ENCODE results near the gene MORN4.
"Not testable (repeated sequence)": the region's sequence is repeated elsewhere in the genome, so short reads cannot be mapped to it uniquely, and the experiment has no call there.

MORN4 gene

DNA sequence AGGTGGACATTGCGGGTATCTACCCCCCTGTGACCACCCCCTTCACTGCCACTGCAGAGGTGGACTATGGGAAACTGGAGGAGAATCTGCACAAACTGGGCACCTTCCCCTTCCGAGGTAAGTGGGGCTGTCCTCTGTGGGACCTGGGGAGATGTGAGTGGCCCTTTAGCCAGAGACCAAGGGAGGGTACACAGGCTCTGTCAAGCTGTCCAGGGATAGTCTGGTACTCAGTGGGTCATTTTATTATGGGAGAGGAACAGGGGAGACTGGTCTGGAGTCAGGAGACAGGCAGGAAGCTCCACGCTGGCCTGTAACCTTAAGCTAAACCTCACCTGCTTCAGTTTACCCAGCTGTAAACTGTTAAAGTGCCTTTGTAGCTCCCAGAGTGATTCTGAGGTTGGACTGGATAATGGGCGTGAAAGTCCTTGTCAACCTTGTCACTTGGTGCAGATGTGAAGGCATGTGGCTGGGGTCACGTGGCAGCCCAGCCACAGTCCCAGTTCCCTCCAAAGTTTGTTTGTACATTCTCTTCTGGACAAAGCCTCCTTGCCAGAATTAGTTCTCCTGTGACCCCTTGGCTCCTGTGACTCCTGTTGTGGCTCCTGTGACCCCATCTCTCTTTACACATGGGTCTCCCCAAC is 48.4 kb downstream of the MORN4 start:
- H3K4me3 ChIP-seq (ENCODE audit: low read length) = no peak overlapping the region
- no peak overlapping the region for H3K27ac ChIP-seq (ENCODE audit: low read length)
- no CpG with 5 or more reads among the region's 5 CpGs for WGBS (ENCODE audit: insufficient coverage, insufficient read length)
- no peaks in the 10 kb centered on the region for H3K27me3 ChIP-seq (ENCODE audit: control insufficient read depth, insufficient read depth, low read length)
- no peaks in the 10 kb centered on the region; the same call in 1 of the 2 replicates for H3K36me3 ChIP-seq (ENCODE audit: control insufficient read depth, insufficient read depth, low read length)
- H3K9me3 ChIP-seq (ENCODE audit: control insufficient read depth, insufficient read depth, low read length) = no peaks in the 10 kb centered on the region
- no peak for DNase-seq (ENCODE audit: low read depth, low spot score)
- H3K4me1 ChIP-seq (ENCODE audit: control insufficient read depth, insufficient read depth, low read length) = peaks cover 1% of the 10 kb centered on the region; the same call in 1 of the 2 replicates

GRCh38 chr10:97584060-97584797 is 49.1 kb downstream of the MORN4 start, which contains the start of gene HOGA1:
TSS of gene HOGA1 (plus strand) at chr10:97584389. CDS start at chr10:97584704, 315 bp downstream.
- H3K4me3 ChIP-seq (ENCODE audit: low read length) = no peak within 1 kb of the TSS
- no peaks in the 10 kb centered on the region for H3K9me3 ChIP-seq (ENCODE audit: control insufficient read depth, insufficient read depth, low read length)
- no peaks in the 10 kb centered on the region for H3K27me3 ChIP-seq (ENCODE audit: control insufficient read depth, insufficient read depth, low read length)
- no peaks in the 10 kb centered on the region; the same call in 1 of the 2 replicates for H3K36me3 ChIP-seq (ENCODE audit: control insufficient read depth, insufficient read depth, low read length)
- H3K4me1 ChIP-seq (ENCODE audit: control insufficient read depth, insufficient read depth, low read length) = peaks cover 1% of the 10 kb centered on the region; the same call in 1 of the 2 replicates
- no CpG with 5 or more reads among the region's 5 CpGs for WGBS (ENCODE audit: insufficient coverage, insufficient read length)
- peak; percentile 37 for DNase-seq (ENCODE audit: low read depth, low spot score)
- no peak within 1 kb of the TSS for H3K27ac ChIP-seq (ENCODE audit: low read length)

GRCh38 chr10:97583476-97583875 is 49.8 kb downstream of the MORN4 start:
- no peak overlapping the region for H3K27ac ChIP-seq (ENCODE audit: low read length)
- H3K9me3 ChIP-seq (ENCODE audit: control insufficient read depth, insufficient read depth, low read length) = no peaks in the 10 kb centered on the region
- H3K27me3 ChIP-seq (ENCODE audit: control insufficient read depth, insufficient read depth, low read length) = no peaks in the 10 kb centered on the region
- no peak for DNase-seq (ENCODE audit: low read depth, low spot score)
- H3K36me3 ChIP-seq (ENCODE audit: control insufficient read depth, insufficient read depth, low read length) = no peaks in the 10 kb centered on the region; the same call in 1 of the 2 replicates
- peaks cover 1% of the 10 kb centered on the region; the same call in 1 of the 2 replicates for H3K4me1 ChIP-seq (ENCODE audit: control insufficient read depth, insufficient read depth, low read length)
- H3K4me3 ChIP-seq (ENCODE audit: low read length) = no peak overlapping the region
- no CpG with 5 or more reads among the region's 13 CpGs for WGBS (ENCODE audit: insufficient coverage, insufficient read length)

- Histone ChIP-seq H3K4me3 (ENCODE audit: low read length) (no peak overlapping the region; the same call in 1 of the 2 replicates), H3K27me3 (ENCODE audit: control insufficient read depth, insufficient read depth, low read length) (no peaks in the 10 kb centered on the region), H3K9me3 (ENCODE audit: control insufficient read depth, insufficient read depth, low read length) (no peaks in the 10 kb centered on the region), H3K27ac (ENCODE audit: low read length) (no peak overlapping the region), H3K4me1 (ENCODE audit: control insufficient read depth, insufficient read depth, low read length) (peaks cover 1% of the 10 kb centered on the region; the same call in 1 of the 2 replicates), H3K36me3 (ENCODE audit: control insufficient read depth, insufficient read depth, low read length) (no peaks in the 10 kb centered on the region; the same call in 1 of the 2 replicates)
- DNase-seq (ENCODE audit: low read depth, low spot score) = no peak
- no CpG with 5 or more reads among the region's 8 CpGs for WGBS (ENCODE audit: insufficient coverage, insufficient read length)
Observed at GRCh38 chr10:97582169-97582568, 51.1 kb downstream of the MORN4 start.

- no CpG with 5 or more reads among the region's 9 CpGs for WGBS (ENCODE audit: insufficient coverage, insufficient read length)
- Histone ChIP-seq H3K9me3 (ENCODE audit: control insufficient read depth, insufficient read depth, low read length) (no peaks in the 10 kb centered on the region), H3K4me1 (ENCODE audit: control insufficient read depth, insufficient read depth, low read length) (peaks cover 1% of the 10 kb centered on the region; the same call in 1 of the 2 replicates), H3K27me3 (ENCODE audit: control insufficient read depth, insufficient read depth, low read length) (no peaks in the 10 kb centered on the region), H3K4me3 (ENCODE audit: low read length) (no peak overlapping the region), H3K36me3 (ENCODE audit: control insufficient read depth, insufficient read depth, low read length) (no peaks in the 10 kb centered on the region; the same call in 1 of the 2 replicates), H3K27ac (ENCODE audit: low read length) (no peak overlapping the region)
- DNase-seq (ENCODE audit: low read depth, low spot score) = no peak
Observed at GRCh38 chr10:97580421-97581367, 52.6 kb downstream of the MORN4 start.

DNA sequence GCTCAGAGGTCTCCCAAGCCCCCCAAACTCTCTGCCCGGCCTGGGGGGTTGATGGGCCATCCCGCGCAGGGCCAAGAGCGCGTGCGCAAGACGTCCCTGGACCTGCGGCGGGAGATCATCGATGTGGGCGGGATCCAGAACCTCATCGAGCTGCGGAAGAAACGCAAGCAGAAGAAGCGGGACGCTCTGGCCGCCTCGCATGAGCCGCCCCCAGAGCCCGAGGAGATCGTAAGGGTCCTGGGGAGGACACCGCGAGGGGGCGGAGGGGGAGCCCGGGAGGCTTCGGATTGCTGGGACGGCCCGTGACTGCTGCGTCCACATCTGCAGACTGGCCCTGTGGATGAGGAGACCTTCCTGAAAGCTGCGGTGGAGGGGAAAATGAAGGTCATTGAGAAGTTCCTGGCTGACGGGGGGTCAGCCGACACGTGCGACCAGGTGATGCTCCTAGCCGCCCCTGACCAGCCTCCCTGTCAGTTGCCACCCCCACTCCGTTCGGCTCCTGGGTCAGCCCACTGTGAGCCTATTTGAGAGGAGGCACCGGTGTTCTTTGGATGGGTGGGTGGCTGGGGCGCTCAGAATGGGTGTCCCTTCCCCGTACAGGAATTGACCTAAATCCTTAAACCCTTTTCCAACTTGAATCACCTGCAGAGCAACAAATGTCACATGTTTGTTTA is 55.0 kb downstream of the MORN4 start:
- DNase-seq (ENCODE audit: low read depth, low spot score) = no peak
- no CpG with 5 or more reads among the region's 40 CpGs for WGBS (ENCODE audit: insufficient coverage, insufficient read length)

GRCh38 chr10:97577701-97578100 is 55.6 kb downstream of the MORN4 start:
- Histone ChIP-seq H3K4me1 (ENCODE audit: control insufficient read depth, insufficient read depth, low read length) (no peaks in the 10 kb centered on the region), H3K27ac (ENCODE audit: low read length) (no peak overlapping the region), H3K27me3 (ENCODE audit: control insufficient read depth, insufficient read depth, low read length) (no peaks in the 10 kb centered on the region), H3K4me3 (ENCODE audit: low read length) (no peak overlapping the region), H3K36me3 (ENCODE audit: control insufficient read depth, insufficient read depth, low read length) (no peaks in the 10 kb centered on the region; the same call in 1 of the 2 replicates), H3K9me3 (ENCODE audit: control insufficient read depth, insufficient read depth, low read length) (no peaks in the 10 kb centered on the region)
- no CpG with 5 or more reads among the region's 9 CpGs for WGBS (ENCODE audit: insufficient coverage, insufficient read length)
- no peak for DNase-seq (ENCODE audit: low read depth, low spot score)

More for the DNA sequence above, 55.0 kb downstream of the MORN4 start:
- H3K27me3 ChIP-seq (ENCODE audit: control insufficient read depth, insufficient read depth, low read length) = no peaks in the 10 kb centered on the region
- H3K4me3 ChIP-seq (ENCODE audit: low read length) = no peak overlapping the region
- H3K27ac ChIP-seq (ENCODE audit: low read length) = no peak overlapping the region
- H3K4me1 ChIP-seq (ENCODE audit: control insufficient read depth, insufficient read depth, low read length) = no peaks in the 10 kb centered on the region
- H3K36me3 ChIP-seq (ENCODE audit: control insufficient read depth, insufficient read depth, low read length) = no peaks in the 10 kb centered on the region; the same call in 1 of the 2 replicates
- H3K9me3 ChIP-seq (ENCODE audit: control insufficient read depth, insufficient read depth, low read length) = no peaks in the 10 kb centered on the region

GRCh38 chr10:97576487-97576886 is 56.8 kb downstream of the MORN4 start:
- not testable (repeated sequence) for H3K9me3 ChIP-seq (ENCODE audit: control insufficient read depth, insufficient read depth, low read length); H3K27me3 ChIP-seq (ENCODE audit: control insufficient read depth, insufficient read depth, low read length); H3K36me3 ChIP-seq (ENCODE audit: control insufficient read depth, insufficient read depth, low read length); H3K27ac ChIP-seq (ENCODE audit: low read length); H3K4me1 ChIP-seq (ENCODE audit: control insufficient read depth, insufficient read depth, low read length); H3K4me3 ChIP-seq (ENCODE audit: low read length); DNase-seq (ENCODE audit: low read depth, low spot score)
- WGBS (ENCODE audit: insufficient coverage, insufficient read length) = no CpG with 5 or more reads among the region's 5 CpGs

DNA sequence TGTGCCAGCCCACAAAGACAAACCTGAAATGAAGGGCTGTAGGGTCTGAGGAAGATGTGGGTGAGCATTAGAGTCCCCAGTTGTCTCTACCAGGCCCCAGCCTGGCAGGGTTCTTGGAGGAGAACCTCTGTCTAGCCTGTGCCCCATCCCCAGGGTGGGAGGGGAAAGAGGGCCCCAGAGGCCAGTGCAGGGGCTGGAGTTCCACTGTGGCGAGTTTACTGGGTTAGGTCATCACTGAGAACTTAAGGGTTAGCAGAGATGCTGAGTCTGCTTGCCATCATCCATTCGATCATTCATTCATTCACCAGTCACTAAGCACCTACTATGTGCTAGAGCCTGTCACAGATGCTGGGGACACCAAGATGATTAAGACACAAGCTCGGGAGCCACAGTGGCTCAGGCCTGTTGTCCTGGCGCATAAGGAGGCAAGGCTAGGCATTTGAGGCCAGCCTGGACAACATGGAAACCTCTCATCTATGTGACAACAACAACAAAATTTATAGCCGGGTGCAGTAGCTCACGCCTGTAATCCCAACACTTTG is 58.1 kb downstream of the MORN4 start:
- H3K4me1 ChIP-seq (ENCODE audit: control insufficient read depth, insufficient read depth, low read length) = no peaks in the 10 kb centered on the region
- WGBS (ENCODE audit: insufficient coverage, insufficient read length) = no CpG with 5 or more reads among the region's 6 CpGs
- no peak overlapping the region for H3K27ac ChIP-seq (ENCODE audit: low read length)

More for the DNA sequence above, 58.1 kb downstream of the MORN4 start:
- no peaks in the 10 kb centered on the region for H3K27me3 ChIP-seq (ENCODE audit: control insufficient read depth, insufficient read depth, low read length)
- no peaks in the 10 kb centered on the region for H3K9me3 ChIP-seq (ENCODE audit: control insufficient read depth, insufficient read depth, low read length)
- no peak for DNase-seq (ENCODE audit: low read depth, low spot score)
- H3K4me3 ChIP-seq (ENCODE audit: low read length) = no peak overlapping the region
- H3K36me3 ChIP-seq (ENCODE audit: control insufficient read depth, insufficient read depth, low read length) = peaks cover 3% of the 10 kb centered on the region; the same call in 1 of the 2 replicates

All from iPS DF 6.9 (cell line).